ENCODE results near the gene ARHGEF12. TPM values are rescaled to one million over a fixed set of nuclear protein-coding genes. Genes with fewer than 3 reads are reported as not detected.
A peak's percentile ranks its signal among the peaks of the same experiment; 100 is the strongest.

ARHGEF12 gene
- total RNA-seq, 1 donor from 2014 or later, result 95.5 TPM

DNA sequence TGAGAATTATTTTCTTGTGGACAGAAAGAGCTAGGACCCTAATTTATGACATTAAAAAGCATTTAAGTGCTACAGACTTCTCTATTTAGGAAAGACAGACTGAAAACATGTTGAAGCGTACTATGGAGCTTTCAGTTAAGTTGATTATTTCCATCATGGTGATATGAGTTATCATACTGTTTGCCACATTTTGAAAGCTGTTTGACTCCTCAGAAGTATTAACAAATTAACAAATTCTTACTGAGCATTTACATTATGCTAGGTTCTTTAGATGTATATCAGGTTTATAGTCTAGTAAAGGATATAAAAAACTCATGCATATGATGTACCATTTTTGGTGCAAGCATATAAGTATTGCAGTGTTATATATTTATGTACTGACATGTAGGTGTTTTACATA is 50.1 kb downstream of the ARHGEF12 start:
- DNase-seq (ENCODE audit: low read depth, low spot score), result no peak

DNA sequence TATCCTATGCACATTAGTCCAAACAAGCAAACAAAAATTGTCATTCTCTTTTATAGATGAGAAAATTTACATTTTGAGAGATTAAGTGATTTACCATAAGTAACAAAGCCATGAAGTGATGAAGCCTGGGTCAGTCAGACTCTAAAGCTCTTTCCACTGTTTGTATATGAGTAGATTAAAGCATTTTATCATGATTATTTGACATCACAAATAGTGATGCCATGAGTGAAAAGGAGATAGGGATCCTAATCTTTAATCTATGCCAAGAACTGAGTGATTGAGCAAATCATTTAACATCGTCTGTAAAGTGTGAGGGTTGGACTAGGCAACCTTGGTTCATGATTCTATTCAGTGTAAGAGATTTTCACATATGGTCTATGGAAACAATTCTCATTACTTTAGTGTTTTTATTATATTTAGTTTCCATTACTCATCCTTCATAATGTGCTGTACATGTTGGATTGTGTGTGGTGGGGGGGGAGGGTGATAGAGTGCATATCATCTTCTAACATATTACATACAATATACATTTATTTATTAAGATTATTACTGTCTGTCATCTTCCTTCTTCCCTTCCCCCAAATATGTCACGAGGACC is 50.7 kb downstream of the ARHGEF12 start:
- DNase-seq (ENCODE audit: low read depth, low spot score), result no peak

GRCh38 chr11:120388261-120388660 is 52.0 kb downstream of the ARHGEF12 start:
- DNase-seq (ENCODE audit: low read depth, low spot score), result no peak

GRCh38 chr11:120389693-120390584 is 53.7 kb downstream of the ARHGEF12 start:
- no peak for DNase-seq (ENCODE audit: low read depth, low spot score)

GRCh38 chr11:120390585-120390922 is 54.3 kb downstream of the ARHGEF12 start:
- no peak for DNase-seq (ENCODE audit: low read depth, low spot score)

- no peak for DNase-seq (ENCODE audit: low read depth, low spot score)
These were observed 55.1 kb downstream of the ARHGEF12 start for GRCh38 chr11:120391292-120391691.

- DNase-seq (ENCODE audit: low read depth, low spot score), result no peak
These were observed 55.6 kb downstream of the ARHGEF12 start for GRCh38 chr11:120391854-120392253.

DNA sequence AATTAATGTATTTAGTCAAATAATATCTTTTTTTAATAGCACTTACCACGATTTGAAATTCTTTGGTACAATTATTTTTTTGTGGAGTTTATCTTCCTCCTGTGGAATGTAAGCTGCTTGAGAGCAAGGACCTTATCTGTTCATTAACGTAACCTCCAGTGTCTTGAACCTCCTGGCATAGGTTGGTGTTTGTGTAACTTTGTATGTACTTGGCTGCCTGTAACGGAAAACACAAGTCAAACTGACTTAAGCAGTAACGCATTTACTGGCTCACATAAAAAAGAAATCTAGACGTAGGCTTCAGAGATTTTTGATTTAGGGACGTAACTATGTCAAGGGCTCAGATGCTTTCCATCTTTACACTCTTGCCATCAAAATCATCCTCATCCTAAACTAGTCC is 56.1 kb downstream of the ARHGEF12 start:
- DNase-seq (ENCODE audit: low read depth, low spot score), result no peak

GRCh38 chr11:120392793-120393192 is 56.6 kb downstream of the ARHGEF12 start:
- no peak for DNase-seq (ENCODE audit: low read depth, low spot score)

GRCh38 chr11:120394119-120394518 is 57.9 kb downstream of the ARHGEF12 start:
- no peak for DNase-seq (ENCODE audit: low read depth, low spot score)

DNA sequence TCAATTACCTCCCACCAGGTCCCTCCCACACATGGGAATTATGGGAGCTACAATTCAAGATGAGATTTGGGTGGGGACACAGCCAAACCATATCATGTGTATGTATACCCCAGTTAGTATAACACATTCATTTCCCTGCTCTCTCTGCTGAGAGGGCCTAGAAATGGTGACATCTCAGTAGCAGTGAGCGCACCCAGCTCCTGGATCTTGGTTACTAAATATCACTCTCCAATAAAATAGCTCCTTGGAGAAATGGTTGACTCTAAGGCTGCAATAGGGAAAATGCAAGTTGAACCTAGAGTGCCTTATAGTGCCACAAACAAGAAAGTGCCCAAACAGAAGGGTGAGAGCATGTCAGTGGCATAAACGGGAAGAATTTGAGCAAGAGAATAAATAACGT is 59.6 kb downstream of the ARHGEF12 start:
- DNase-seq (ENCODE audit: low read depth, low spot score), result no peak

GRCh38 chr11:120398132-120398531 is 61.9 kb downstream of the ARHGEF12 start:
- no peak for DNase-seq (ENCODE audit: low read depth, low spot score)

GRCh38 chr11:120399307-120399706 is 63.1 kb downstream of the ARHGEF12 start:
- no peak for DNase-seq (ENCODE audit: low read depth, low spot score)

GRCh38 chr11:120400564-120401364 is 64.6 kb downstream of the ARHGEF12 start:
- DNase-seq (ENCODE audit: low read depth, low spot score), result peak; percentile 66

DNA sequence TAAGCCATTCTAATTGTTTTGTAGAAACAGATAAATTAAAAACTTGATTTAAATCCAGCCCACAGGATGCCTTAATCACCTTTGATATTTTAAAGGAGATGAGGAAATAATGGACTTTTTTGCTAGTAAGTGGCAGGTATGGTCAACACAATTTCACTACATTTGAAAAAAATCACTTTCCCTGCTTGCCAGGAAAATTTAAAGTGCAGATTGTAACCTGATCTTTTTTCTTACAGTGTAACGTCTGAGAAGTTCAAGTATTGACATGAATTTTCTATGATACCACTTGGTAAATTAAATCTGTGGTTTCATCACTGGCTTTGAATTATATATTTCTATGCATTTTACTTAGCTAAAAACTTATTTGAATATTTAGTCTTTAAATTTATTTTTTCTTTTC is 65.3 kb downstream of the ARHGEF12 start:
- DNase-seq (ENCODE audit: low read depth, low spot score), result no peak

DNA sequence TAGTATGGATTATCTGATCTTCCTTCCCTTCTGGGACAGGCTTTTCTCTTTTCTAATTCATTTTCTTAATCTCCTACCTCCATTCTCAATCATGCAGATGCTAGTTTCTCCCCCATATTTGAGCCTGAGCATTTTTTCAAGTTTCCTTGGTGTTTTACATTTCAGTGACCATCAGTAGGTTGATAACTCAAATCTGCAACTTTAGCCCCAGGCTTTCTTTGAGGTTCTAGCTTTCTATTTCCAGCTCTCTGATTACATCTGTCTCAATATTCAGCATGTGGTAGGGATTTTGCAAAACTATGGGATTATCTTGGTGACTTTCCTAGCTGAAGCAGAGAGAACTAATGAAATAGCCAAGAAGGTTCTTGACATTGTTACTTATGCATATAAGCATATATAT is 67.8 kb downstream of the ARHGEF12 start:
- no peak for DNase-seq (ENCODE audit: low read depth, low spot score)

- DNase-seq (ENCODE audit: low read depth, low spot score), result peak; percentile 22
These were observed 68.3 kb downstream of the ARHGEF12 start for GRCh38 chr11:120404495-120404894.

DNA sequence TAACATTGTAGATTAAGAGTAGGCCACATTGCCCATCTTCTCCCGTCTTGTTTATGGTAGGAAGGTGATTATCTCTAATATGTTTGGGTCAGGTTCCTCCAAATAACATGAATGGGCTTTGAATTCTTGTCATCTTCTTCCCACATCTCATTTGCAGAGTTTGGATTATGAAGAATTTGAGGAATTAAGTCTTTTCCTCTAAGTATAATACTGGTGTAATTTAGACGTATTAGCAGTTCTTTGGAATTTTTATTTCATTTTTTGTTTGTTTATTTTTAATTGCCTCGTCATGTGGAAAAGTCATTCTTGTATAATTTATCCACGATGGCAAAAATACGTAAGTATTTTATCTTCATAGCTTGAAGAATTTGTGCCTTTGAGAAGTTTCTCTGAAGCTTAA is 73.4 kb downstream of the ARHGEF12 start:
- no peak for DNase-seq (ENCODE audit: low read depth, low spot score)

- DNase-seq (ENCODE audit: low read depth, low spot score), result no peak
These were observed 74.6 kb downstream of the ARHGEF12 start for GRCh38 chr11:120410622-120411380.

DNA sequence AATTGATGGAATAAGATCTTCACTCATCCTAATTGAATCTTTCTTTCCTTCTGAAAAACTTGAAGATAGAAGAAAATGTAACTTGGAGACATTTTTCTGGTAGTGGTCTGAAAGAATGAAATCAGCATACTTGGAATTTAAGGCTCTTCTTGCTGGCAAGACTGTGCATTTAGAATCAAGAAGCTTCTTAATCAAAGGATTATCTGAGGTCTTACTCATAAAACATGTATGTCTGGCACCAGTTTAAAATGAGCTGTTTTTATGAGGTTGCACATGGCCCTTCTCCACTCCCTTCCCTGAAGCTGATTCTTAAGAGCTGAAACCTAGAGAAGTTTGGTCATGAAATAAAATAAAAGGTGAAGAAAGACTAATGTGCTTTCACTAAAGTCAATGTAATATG is 77.3 kb downstream of the ARHGEF12 start:
- DNase-seq (ENCODE audit: low read depth, low spot score), result no peak

DNA sequence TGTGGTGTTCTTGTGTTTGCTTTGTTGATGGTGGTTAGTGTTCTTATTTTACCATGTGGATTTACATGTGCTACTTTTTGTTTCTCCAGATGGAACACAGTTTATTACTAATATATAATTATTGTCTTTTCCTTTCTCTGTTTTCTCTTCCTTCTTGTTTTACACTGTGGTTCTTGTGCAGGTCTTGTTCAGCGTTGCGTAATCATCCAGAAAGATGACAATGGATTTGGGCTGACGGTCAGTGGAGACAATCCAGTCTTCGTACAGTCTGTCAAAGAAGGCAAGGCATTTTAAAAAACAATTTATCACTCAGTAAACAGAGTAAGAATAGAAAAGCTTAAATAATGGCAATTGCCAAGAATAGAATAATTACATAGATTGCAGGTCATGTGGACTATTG is 84.4 kb downstream of the ARHGEF12 start:
- no peak for DNase-seq (ENCODE audit: low read depth, low spot score)

All from pulmonary artery endothelial cell (primary cell).